HepG2 (cell line): ENCODE measurements around the gene EFNA2. TPM values are rescaled to one million over a fixed set of nuclear protein-coding genes. Genes with fewer than 3 reads are reported as not detected.

Experiments used
- ARNT ChIP-seq: fragments of 450-650 bp; IDR thresholded peaks from 2 replicates; pipeline ENCODE4 v1.6.1; 2017
- ATF4 ChIP-seq, 2 experiments: fragments of 450-650 bp in 1 of 2; sonication (generic) in 1 of 2; formaldehyde crosslinking; IDR thresholded peaks; 2 replicates each; pipeline versions ENCODE4 v1.5.0 to v1.8.0; 2020 to 2022; ENCODE audit warnings: mild to moderate bottlenecking in 1 of 2, missing genetic modification reagents in 1 of 2
- CERS6 ChIP-seq: sonication (generic); formaldehyde crosslinking; IDR thresholded peaks from 2 replicates; pipeline ENCODE4 v1.5.0; 2020; ENCODE audit warnings: missing genetic modification reagents
- EED ChIP-seq: sonication (generic); formaldehyde crosslinking; IDR thresholded peaks from 2 replicates; pipeline ENCODE4 v1.5.0; 2020; ENCODE audit warnings: mild to moderate bottlenecking, missing genetic modification reagents
- FOXP1 ChIP-seq, 2 experiments: fragments of 450-650 bp in 1 of 2; IDR thresholded peaks; 2 replicates each; pipeline ENCODE4 v1.6.1; 2017 to 2018; ENCODE audit warnings: antibody characterized with exemption in 1 of 2
- HIC2 ChIP-seq: sonication (generic); formaldehyde crosslinking; IDR thresholded peaks from 2 replicates; pipeline ENCODE4 v1.9.0; 2022; ENCODE audit warnings: low read depth, missing genetic modification reagents
- JUN ChIP-seq: sonication (generic); formaldehyde crosslinking; IDR thresholded peaks from 2 replicates; pipeline ENCODE4 v1.4.0; 2020; ENCODE audit warnings: mild to moderate bottlenecking, missing genetic modification reagents
- PITX1 ChIP-seq: sonication (generic); formaldehyde crosslinking; IDR thresholded peaks from 2 replicates; pipeline ENCODE4 v1.5.1; 2020; ENCODE audit warnings: mild to moderate bottlenecking, missing genetic modification reagents
- RBFOX2 ChIP-seq: fragments of 200-400 bp; formaldehyde crosslinking; IDR thresholded peaks from 2 replicates; pipeline ENCODE4 v1.6.1; 2017; ENCODE audit warnings: low read depth, mild to moderate bottlenecking, low read length
- REST ChIP-seq, 2 experiments: IDR thresholded peaks; 2 replicates each; pipeline ENCODE4 v1.6.1; 2011 to 2012; ENCODE audit warnings: low read length in 2 of 2, borderline replicate concordance in 1 of 2, low read depth in 1 of 2, mild to moderate bottlenecking in 1 of 2, moderate library complexity in 1 of 2
- RFXANK ChIP-seq: IDR thresholded peaks from 2 replicates; pipeline ENCODE4 v1.6.1; 2016
- TBX2 ChIP-seq: sonication (generic); formaldehyde crosslinking; IDR thresholded peaks from 2 replicates; pipeline ENCODE4 v1.5.0; 2020; ENCODE audit warnings: missing genetic modification reagents, mild to moderate bottlenecking, borderline replicate concordance
- TFAP4 ChIP-seq: sonication (generic); IDR thresholded peaks from 2 replicates; pipeline ENCODE4 v1.6.1; 2016; ENCODE audit warnings: low read depth, borderline replicate concordance
- ZBTB39 ChIP-seq: sonication (generic); formaldehyde crosslinking; IDR thresholded peaks from 2 replicates; pipeline ENCODE4 v1.5.0; 2020; ENCODE audit warnings: missing genetic modification reagents
- ZFP62 ChIP-seq: sonication (generic); formaldehyde crosslinking; IDR thresholded peaks from 2 replicates; pipeline ENCODE4 v1.4.0; 2020; ENCODE audit warnings: missing genetic modification reagents
- ZNF138 ChIP-seq: sonication (generic); formaldehyde crosslinking; IDR thresholded peaks from 2 replicates; pipeline ENCODE4 v1.5.0; 2020; ENCODE audit warnings: mild to moderate bottlenecking, low read depth, missing genetic modification reagents
- ZNF274 ChIP-seq: sonication (generic); formaldehyde crosslinking; IDR thresholded peaks from 2 replicates; pipeline ENCODE4 v1.5.1; 2020; ENCODE audit warnings: mild to moderate bottlenecking, missing genetic modification reagents
- ZNF468 ChIP-seq: sonication (generic); formaldehyde crosslinking; IDR thresholded peaks from 2 replicates; pipeline ENCODE4 v1.8.0; 2022; ENCODE audit warnings: mild to moderate bottlenecking, moderate library complexity, missing genetic modification reagents
- ZNF558 ChIP-seq: sonication (generic); formaldehyde crosslinking; IDR thresholded peaks from 2 replicates; pipeline ENCODE4 v1.9.0; 2022; ENCODE audit warnings: mild to moderate bottlenecking, missing genetic modification reagents, borderline replicate concordance
- ZNF7 ChIP-seq: IDR thresholded peaks from 2 replicates; pipeline ENCODE4 v1.6.1; 2016; ENCODE audit warnings: missing biosample characterization, missing genetic modification reagents
- ZNF709 ChIP-seq: sonication (generic); formaldehyde crosslinking; IDR thresholded peaks from 2 replicates; pipeline ENCODE4 v1.5.0; 2020; ENCODE audit warnings: mild to moderate bottlenecking, missing genetic modification reagents
- polyA plus RNA-seq, 8 experiments: library from polyadenylated mRNA; depleted of rRNA in 3 of 8; stranded (reverse) in 7 of 8; unstranded in 1 of 8; fragments of >200 nt; fragmentation: Illumina TruSeq in 4 of 8; extraction: Trizol in 4 of 8; gene quantifications; 2 replicates each; pipeline versions ENCODE4 v1.2.1 to v1.2.3, GENCODE V29; 2011 to 2016; ENCODE audit warnings: low read depth in 4 of 8, missing spikeins in 1 of 8, mixed read lengths in 1 of 8; ENCODE audit not compliant: insufficient read depth in 1 of 8
- total RNA-seq, 5 experiments: library from RNA; depleted of rRNA; stranded (reverse); fragments of >200 nt; fragmentation: Illumina TruSeq; extraction: Trizol; gene quantifications; 2 replicates each; pipeline ENCODE4 v1.2.3, GENCODE V29; 2016; ENCODE audit warnings: low read depth in 1 of 5

EFNA2 gene
- total and polyA plus RNA-seq, 2 of the 13 experiments (the other 11 are each of a cell fraction or from before 2014, with no cell fraction given): 6.0 to 9.9 TPM

GRCh38 chr19:1279782-1280341 lies 5.8 kb upstream of the EFNA2 start (continued):
- TF ChIP-seq ZBTB39 (CRISPR knock-in tag) (no peak), EED (CRISPR knock-in tag) (no peak), JUN (CRISPR knock-in tag) (no peak), ZFP62 (CRISPR knock-in tag) (no peak), ZNF558 (CRISPR knock-in tag) (no peak), ZNF7 (CRISPR knock-in tag) (no peak), RFXANK (no peak), TFAP4 (no peak), RBFOX2 (0 out of 2 replicates have a peak, but pooled peaks have one; percentile 37), ZNF274 (CRISPR knock-in tag) (no peak), HIC2 (no peak), TBX2 (peak; percentile 41; the same call in 1 of the 2 replicates), ATF4 (CRISPR knock-in tag; IDR thresholded peaks at IDR 0.05) (no peak), CERS6 (CRISPR knock-in tag) (no peak), ZNF138 (no peak), PITX1 (CRISPR knock-in tag) (no peak), ARNT (no peak), REST (IDR thresholded peaks at IDR 0.05; ENCODE audit: borderline replicate concordance in 1 of 2, low read depth in 1 of 2, low read length in 2 of 2) (no peak), FOXP1 (IDR thresholded peaks at IDR 0.05) (no peak), FOXP1 (CRISPR knock-in tag; IDR thresholded peaks at IDR 0.05) (no peak), ZNF468 (CRISPR knock-in tag) (no peak), ZNF709 (CRISPR knock-in tag) (no peak)
